ENCODE data around the gene KRTAP5-8.
"Not testable (repeated sequence)": the region's sequence is repeated elsewhere in the genome, so short reads cannot be mapped to it uniquely, and the experiment has no call there.

KRTAP5-8 gene

GRCh38 chr11:71537977-71538665, at the start of gene KRTAP5-8:
Gene KRTAP5-8 (plus strand): TSS chr11:71538025. CDS start chr11:71538056, 31 bp downstream.
- DNase-seq: not testable (repeated sequence)

GRCh38 chr11:71488681-71489270, 49.0 kb upstream of the KRTAP5-8 start:
- no peak for DNase-seq

GRCh38 chr11:71489311-71490043, 48.3 kb upstream of the KRTAP5-8 start:
- DNase-seq: no peak

GRCh38 chr11:71490044-71490730, 47.6 kb upstream of the KRTAP5-8 start:
- DNase-seq: no peak

- DNase-seq: no peak
These were observed 47.0 kb upstream of the KRTAP5-8 start for GRCh38 chr11:71490731-71491390.

- no peak for DNase-seq
These were observed 46.3 kb upstream of the KRTAP5-8 start for GRCh38 chr11:71491531-71491930.

GRCh38 chr11:71491940-71492339, 45.9 kb upstream of the KRTAP5-8 start:
- no peak for DNase-seq

GRCh38 chr11:71495286-71496230, 42.3 kb upstream of the KRTAP5-8 start:
- DNase-seq: no peak

GRCh38 chr11:71496421-71496820, 41.4 kb upstream of the KRTAP5-8 start:
- DNase-seq: no peak

GRCh38 chr11:71498091-71498490, 39.7 kb upstream of the KRTAP5-8 start:
- DNase-seq: no peak

- no peak for DNase-seq
These were observed 38.7 kb upstream of the KRTAP5-8 start for GRCh38 chr11:71499125-71499524.

GRCh38 chr11:71499546-71499945, 38.3 kb upstream of the KRTAP5-8 start:
- no peak for DNase-seq

- no peak for DNase-seq
These were observed 37.2 kb upstream of the KRTAP5-8 start for GRCh38 chr11:71500601-71501021.

GRCh38 chr11:71501071-71501985, 36.5 kb upstream of the KRTAP5-8 start:
- DNase-seq: no peak

GRCh38 chr11:71502026-71502425, 35.8 kb upstream of the KRTAP5-8 start:
- DNase-seq: no peak

GRCh38 chr11:71502871-71503435, 34.9 kb upstream of the KRTAP5-8 start:
- no peak for DNase-seq

- no peak for DNase-seq
These were observed 33.3 kb upstream of the KRTAP5-8 start for GRCh38 chr11:71504531-71504930.

- DNase-seq: no peak
These were observed 32.8 kb upstream of the KRTAP5-8 start for GRCh38 chr11:71505001-71505400.

- DNase-seq: no peak
These were observed 32.0 kb upstream of the KRTAP5-8 start for GRCh38 chr11:71505781-71506180.

- DNase-seq: no peak
These were observed 30.7 kb upstream of the KRTAP5-8 start for GRCh38 chr11:71507102-71507501.
